ENCODE results near the gene RASA4B.
"Not testable (repeated sequence)": the region's sequence is repeated elsewhere in the genome, so short reads cannot be mapped to it uniquely, and the experiment has no call there.

RASA4B gene

DNA sequence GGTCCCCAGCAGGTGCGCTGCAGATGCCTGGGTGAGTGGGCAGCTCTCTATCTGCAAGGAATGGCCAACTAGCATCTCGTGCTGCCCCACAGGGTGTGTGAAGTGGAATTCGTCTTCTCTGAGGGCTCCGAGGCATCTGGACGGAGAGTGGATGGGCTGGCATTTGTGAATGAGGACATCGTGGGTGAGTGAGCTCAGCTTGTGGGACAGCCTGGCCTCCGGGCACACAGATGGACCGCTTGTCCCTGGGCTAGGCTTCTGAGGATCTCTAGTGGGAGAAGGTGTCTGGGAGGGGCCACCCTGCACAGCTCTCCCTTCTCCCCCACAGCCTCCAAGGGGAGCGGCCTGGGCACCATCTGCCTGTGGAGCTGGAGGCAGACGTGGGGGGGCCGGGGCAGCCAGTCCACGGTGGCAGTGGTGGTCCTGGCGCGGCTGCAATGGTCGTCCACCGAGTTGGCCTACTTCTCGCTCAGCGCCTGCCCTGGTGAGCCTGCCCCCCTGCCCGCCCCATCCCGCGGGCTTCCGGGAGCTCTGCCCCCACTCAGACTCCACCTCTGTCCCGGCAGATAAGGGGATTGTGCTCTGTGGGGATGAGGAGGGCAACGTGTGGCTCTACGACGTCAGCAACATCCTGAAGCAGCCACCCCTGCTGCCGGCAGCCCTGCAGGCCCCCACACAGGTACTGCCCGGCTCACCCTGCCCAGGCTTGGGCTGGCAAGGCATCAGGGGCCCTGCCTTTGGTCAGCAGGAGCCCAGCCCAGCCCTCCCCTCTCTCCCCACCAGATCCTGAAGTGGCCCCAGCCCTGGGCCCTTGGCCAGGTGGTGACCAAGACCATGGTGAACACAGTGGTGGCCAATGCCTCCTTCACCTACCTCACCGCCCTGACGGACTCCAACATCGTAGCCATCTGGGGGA, 45.2 kb downstream of the RASA4B start:
- DNase-seq, result no peak

DNA sequence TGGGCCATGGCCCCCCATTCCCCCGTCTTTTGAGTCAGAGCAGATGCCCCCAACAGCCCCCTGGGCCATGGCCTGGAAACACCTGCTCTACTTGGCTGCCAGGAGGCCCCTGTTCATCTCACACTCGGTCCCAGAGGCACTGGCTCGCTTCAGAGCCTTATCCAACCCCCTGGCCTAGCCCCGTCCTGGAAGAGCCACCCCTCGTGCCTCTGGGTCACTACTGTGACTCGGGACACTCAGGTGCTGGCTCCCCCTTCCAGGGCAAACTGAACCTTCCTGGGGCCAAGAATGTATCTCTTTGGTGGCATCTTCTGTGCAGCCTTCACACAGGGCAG, 45.8 kb downstream of the RASA4B start:
- DNase-seq, result no peak

DNA sequence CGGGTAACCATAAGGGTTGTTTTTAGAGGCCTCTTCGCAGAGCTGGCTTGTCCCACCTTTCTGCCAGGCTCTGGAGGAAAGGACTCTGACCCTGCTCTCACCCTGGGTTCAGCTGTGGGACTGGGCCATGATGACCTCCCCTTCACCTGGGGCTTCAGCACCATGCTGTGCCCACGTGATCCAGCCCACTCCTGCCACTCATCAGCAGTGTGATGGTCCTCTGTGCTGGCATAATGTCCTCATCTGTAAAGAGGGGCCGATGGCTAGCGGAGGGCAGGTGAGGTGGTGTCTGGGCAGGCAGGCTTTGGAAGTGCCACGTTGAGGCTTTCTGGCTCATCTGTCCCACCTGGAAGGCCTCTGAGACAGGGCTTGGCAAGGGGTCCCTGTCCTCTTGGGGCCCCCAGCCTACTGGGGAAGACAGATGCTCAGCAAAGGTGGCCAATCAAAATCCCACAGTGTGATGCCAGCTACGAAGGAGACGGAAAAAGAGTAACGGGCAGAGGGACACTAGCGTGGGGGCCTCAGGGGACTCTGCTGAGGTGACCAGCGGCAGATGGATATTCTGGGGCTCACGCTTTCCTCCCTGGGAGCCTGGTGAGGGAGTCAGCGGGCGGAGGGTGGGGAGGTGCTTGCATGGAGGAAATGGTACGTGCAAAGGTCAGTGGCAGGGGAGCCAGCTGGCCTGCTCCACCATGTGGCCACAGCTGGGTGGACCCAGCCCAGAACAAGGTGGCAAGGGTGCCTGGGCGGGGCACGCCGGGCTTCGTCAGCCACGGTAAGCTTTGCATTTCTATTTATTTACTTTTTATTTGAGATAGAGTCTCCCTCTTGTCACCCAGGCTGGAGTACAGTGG, 47.4 kb downstream of the RASA4B start:
- no peak for DNase-seq

DNA sequence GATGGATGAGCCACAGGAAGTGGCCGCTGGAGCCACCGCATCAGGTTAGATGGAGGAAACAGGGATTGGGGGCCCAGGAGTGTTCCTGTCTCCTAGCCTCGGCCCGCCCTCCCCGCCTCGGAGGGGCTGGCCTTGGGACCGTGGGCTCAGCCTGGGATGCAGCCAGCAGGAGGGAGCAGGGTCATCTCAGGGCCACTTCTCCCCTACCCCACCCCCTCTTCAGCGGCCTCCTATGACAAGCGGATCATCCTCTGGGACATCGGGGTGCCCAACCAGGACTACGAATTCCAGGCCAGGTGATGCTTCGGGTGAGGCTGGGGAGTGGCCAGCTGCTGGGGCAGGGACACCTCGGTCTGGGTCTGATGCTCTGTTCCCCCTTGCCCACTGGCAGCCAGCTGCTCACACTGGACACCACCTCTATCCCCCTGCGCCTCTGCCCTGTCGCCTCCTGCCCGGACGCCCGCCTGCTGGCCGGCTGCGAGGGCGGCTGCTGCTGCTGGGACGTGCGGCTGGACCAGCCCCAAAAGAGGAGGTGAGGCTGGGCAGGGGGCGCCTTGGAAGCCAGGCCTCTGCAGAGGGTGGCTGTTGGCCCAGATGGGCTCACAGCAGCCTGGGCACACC, 48.1 kb downstream of the RASA4B start:
- no peak for DNase-seq

GRCh38 chr7:102468478-102469350, 48.9 kb downstream of the RASA4B start:
- no peak for DNase-seq

DNA sequence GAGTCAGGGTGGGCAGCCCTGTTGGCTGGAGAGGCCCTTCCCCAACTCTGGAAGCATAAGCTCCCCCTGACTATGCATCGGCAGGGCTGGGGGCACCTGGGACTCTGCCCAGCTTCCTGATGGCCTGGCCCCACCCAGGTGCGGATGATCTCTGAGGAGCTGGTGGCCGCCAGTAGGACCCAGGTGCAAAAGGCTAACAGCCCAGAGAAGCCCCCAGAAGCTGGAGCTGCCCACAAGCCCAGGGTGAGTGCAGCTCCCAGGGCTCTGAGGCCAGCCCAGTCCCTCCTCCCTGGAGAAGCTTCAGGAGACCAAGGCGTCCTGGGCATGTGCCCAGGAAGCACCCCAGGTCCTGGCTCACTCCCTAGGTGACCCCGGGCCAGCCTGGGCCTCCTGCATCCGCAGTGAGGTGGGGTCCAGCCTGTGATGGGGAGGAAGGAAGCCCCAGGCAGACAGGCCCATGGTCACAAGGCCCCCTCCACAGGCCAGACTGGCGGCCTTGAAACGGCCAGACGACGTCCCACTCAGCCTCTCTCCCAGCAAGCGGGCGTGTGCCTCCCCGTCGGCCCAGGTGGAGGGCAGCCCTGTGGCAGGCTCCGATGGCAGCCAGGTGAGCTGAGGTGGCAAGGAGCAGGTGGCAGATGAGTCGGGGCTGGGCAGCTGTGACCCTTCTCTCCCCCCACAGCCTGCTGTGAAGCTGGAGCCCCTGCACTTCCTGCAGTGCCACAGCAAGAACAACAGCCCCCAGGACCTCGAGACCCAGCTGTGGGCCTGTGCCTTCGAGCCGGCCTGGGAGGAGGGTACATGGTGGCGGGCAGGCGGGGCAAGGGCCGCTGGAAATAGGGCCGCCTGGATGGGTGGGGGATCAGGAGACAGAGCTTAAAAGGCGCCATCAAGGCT, 49.7 kb downstream of the RASA4B start:
- no peak for DNase-seq

- DNase-seq, result no peak
Measured at GRCh38 chr7:102466097-102466496, 51.5 kb downstream of the RASA4B start.

- DNase-seq, result peak; percentile 96
Measured at GRCh38 chr7:102464577-102465280, 52.8 kb downstream of the RASA4B start, which contains the start of the genes ALKBH4 and LRWD1. TSS of gene ALKBH4 (minus strand) at chr7:102464863. CDS start at chr7:102464836, 27 bp downstream. TSS of gene LRWD1 (plus strand) at chr7:102464984. CDS start at chr7:102465081, 97 bp downstream.

- DNase-seq, result no peak
Measured at GRCh38 chr7:102463841-102464576, 53.6 kb downstream of the RASA4B start.

GRCh38 chr7:102460467-102460866, 57.1 kb downstream of the RASA4B start:
- no peak for DNase-seq

DNA sequence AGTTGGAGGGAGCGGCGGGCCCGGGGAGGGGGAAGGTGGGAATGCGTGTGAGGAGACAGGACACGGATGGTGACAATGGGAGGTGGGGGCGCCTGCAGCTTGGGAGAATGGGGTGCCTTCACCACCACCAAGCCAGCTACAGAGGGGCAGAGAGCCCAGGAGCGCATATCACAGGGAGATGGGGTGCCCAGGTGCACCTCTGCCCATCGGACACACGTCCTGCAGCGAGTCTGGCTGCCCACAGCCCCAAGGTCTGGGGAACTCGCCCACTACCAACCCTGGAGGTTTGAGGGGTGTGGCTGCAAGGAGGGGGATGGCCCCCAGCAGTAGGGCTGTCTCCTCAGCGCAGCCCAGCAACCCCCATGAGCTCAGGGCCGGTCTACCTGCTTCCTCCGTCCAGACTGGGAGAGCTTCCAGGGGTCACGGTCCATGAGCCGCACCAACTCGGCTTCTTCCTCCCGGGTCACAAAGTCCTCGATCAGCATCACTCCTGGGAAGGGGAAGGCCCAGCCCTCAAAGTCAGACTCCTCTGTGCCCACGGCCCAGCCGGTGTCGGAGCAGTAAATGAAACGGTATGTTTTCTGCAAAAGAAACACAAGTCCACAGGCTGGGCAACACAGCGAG, 58.2 kb downstream of the RASA4B start:
- no peak for DNase-seq

GRCh38 chr7:102457352-102457924, 60.1 kb downstream of the RASA4B start:
- DNase-seq, result no peak

- no peak for DNase-seq
Measured at GRCh38 chr7:102456327-102456726, 61.2 kb downstream of the RASA4B start.

GRCh38 chr7:102455596-102455995, 62.0 kb downstream of the RASA4B start:
- DNase-seq, result no peak

- DNase-seq, result not testable (repeated sequence)
Measured at GRCh38 chr7:102454932-102455331, 62.6 kb downstream of the RASA4B start.

- no peak for DNase-seq
Measured at GRCh38 chr7:102454468-102454867, 63.1 kb downstream of the RASA4B start.

- DNase-seq, result no peak
Measured at GRCh38 chr7:102453319-102453718, 64.3 kb downstream of the RASA4B start.

GRCh38 chr7:102452451-102452850, 65.1 kb downstream of the RASA4B start:
- DNase-seq, result no peak
